C4-2B (cell line): ENCODE measurements around the gene RGPD8.

ENCODE experiments used
- CTCF ChIP-seq: fragments of 450-650 bp; conservative IDR thresholded peaks from 2 replicates; pipeline ENCODE4 v1.5.1; 2017; ENCODE audit warnings: mild to moderate bottlenecking
- ZFX ChIP-seq: fragments of 450-650 bp; IDR thresholded peaks from 2 replicates; pipeline ENCODE4 v1.6.1; 2017

GRCh38 chr2:112462178-112462577 lies 28.7 kb upstream of the RGPD8 start:
- TF ChIP-seq CTCF, result no peak
- no peak for TF ChIP-seq ZFX
